GM18508 (cell line): Measurements from ENCODE around the gene SRP19.

ENCODE experiments used
- ATAC-seq: cut with Tn5 transposase; IDR thresholded peaks from one replicate; pipeline ENCODE4 v1.9.1; 2021; ENCODE audit warnings: moderate number of reproducible peaks; ENCODE audit not compliant: insufficient read depth, unreplicated experiment

The SRP19 gene

DNA sequence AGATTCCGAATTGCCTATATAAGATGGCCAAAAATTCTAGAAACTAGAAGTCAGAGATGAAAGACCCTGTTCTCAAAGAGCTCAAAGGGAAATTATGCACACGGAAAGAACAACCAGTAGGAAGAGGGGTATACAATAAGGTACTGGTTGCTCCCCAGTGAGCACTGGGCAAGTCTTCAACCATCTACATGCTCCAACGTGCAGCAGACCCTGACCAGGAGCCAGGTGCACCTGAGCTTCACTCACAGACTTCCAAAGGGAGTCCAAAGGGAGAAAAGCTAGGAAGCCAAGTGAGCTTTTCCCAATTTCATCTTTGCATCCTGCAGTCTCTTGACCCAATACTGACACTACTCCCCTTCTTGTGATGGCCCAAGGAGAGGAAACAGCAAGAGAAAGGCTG, 57.0 kb downstream of the SRP19 start:
- no peak for ATAC-seq

DNA sequence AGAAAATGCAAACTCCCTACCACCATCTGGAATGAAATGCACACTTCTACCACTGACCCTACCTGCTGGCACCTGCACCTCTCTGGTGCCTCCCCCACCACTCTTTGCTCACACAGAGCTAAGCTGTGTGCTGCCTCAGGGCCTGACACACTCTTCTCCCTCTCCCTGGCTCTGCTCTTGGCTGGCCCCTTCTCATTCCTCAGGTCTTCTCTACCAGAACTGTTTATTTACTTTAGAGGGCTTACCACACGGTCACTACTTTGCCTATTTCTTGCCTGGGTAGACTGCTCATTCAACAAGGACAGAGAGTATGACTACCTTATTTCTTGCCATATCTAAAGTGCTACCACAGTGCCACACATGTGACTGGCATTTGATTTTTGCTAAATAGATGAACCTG, 57.6 kb downstream of the SRP19 start:
- ATAC-seq, result no peak
